IPS-11a (cell line): ENCODE measurements around the gene UNC13B.
"Not testable (repeated sequence)": the region's sequence is repeated elsewhere in the genome, so short reads cannot be mapped to it uniquely, and the experiment has no call there.

Experiments used
- H3K4me3 ChIP-seq: one replicate; pipeline ENCODE4 v1.5.1; 2013; ENCODE audit warnings: low read depth, low read length, control low read depth

UNC13B gene

GRCh38 chr9:35364817-35365585, 203.2 kb downstream of the UNC13B start:
- no peak overlapping the region for H3K4me3 ChIP-seq

- no peak overlapping the region for H3K4me3 ChIP-seq
Measured at GRCh38 chr9:35366627-35367026, 204.8 kb downstream of the UNC13B start.

- no peak overlapping the region for H3K4me3 ChIP-seq
Measured at GRCh38 chr9:35367451-35367850, 205.6 kb downstream of the UNC13B start.

- H3K4me3 ChIP-seq = no peak overlapping the region
Measured at GRCh38 chr9:35370241-35370640, 208.4 kb downstream of the UNC13B start.

GRCh38 chr9:35374436-35374835, 212.6 kb downstream of the UNC13B start:
- H3K4me3 ChIP-seq = no peak overlapping the region

- H3K4me3 ChIP-seq = no peak overlapping the region
Measured at GRCh38 chr9:35374910-35375309, 213.1 kb downstream of the UNC13B start.

GRCh38 chr9:35380039-35380438, 218.2 kb downstream of the UNC13B start:
- H3K4me3 ChIP-seq = no peak overlapping the region

- H3K4me3 ChIP-seq = no peak overlapping the region
Measured at GRCh38 chr9:35380619-35381018, 218.8 kb downstream of the UNC13B start.

- H3K4me3 ChIP-seq = no peak overlapping the region
Measured at GRCh38 chr9:35385042-35385441, 223.2 kb downstream of the UNC13B start.

- no peak overlapping the region for H3K4me3 ChIP-seq
Measured at GRCh38 chr9:35395076-35395705, 233.4 kb downstream of the UNC13B start.

- H3K4me3 ChIP-seq = no peak overlapping the region
Measured at GRCh38 chr9:35395706-35396101, 233.9 kb downstream of the UNC13B start.

GRCh38 chr9:35396560-35397215, 234.9 kb downstream of the UNC13B start:
- no peak overlapping the region for H3K4me3 ChIP-seq

- no peak overlapping the region for H3K4me3 ChIP-seq
Measured at GRCh38 chr9:35397216-35397698, 235.4 kb downstream of the UNC13B start.

- H3K4me3 ChIP-seq = no peak overlapping the region
Measured at GRCh38 chr9:35397923-35398322, 236.1 kb downstream of the UNC13B start.

GRCh38 chr9:35398651-35399335, 237.0 kb downstream of the UNC13B start:
- H3K4me3 ChIP-seq = no peak overlapping the region

- no peak overlapping the region for H3K4me3 ChIP-seq
Measured at GRCh38 chr9:35404865-35405264, 243.1 kb downstream of the UNC13B start.

GRCh38 chr9:35406183-35406959, 244.6 kb downstream of the UNC13B start:
- peak overlapping the region; percentile 40 for H3K4me3 ChIP-seq

GRCh38 chr9:35407846-35408245, 246.0 kb downstream of the UNC13B start:
- H3K4me3 ChIP-seq = no peak overlapping the region

- not testable (repeated sequence) for H3K4me3 ChIP-seq
Measured at GRCh38 chr9:35409434-35409833, 247.6 kb downstream of the UNC13B start.

- H3K4me3 ChIP-seq = no peak overlapping the region
Measured at GRCh38 chr9:35414889-35415288, 253.1 kb downstream of the UNC13B start.
